Measurements from ENCODE around the gene ROBO2. TPM values are rescaled to one million over a fixed set of nuclear protein-coding genes. Genes with fewer than 3 reads are reported as not detected.

Gene ROBO2
- total RNA-seq, 1 experiment from 2014 or later = not detected

- TF ChIP-seq, protein P1, sequence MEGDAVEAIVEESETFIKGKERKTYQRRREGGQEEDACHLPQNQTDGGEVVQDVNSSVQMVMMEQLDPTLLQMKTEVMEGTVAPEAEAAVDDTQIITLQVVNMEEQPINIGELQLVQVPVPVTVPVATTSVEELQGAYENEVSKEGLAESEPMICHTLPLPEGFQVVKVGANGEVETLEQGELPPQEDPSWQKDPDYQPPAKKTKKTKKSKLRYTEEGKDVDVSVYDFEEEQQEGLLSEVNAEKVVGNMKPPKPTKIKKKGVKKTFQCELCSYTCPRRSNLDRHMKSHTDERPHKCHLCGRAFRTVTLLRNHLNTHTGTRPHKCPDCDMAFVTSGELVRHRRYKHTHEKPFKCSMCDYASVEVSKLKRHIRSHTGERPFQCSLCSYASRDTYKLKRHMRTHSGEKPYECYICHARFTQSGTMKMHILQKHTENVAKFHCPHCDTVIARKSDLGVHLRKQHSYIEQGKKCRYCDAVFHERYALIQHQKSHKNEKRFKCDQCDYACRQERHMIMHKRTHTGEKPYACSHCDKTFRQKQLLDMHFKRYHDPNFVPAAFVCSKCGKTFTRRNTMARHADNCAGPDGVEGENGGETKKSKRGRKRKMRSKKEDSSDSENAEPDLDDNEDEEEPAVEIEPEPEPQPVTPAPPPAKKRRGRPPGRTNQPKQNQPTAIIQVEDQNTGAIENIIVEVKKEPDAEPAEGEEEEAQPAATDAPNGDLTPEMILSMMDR (IDR thresholded peaks at IDR 0.05 in 2 of 3, conservative IDR thresholded peaks at IDR 0.05 in 1 of 3; ENCODE audit: borderline replicate concordance in 1 of 3, insufficient read depth in 1 of 3, low read depth in 2 of 3, low read length in 2 of 3) = no peak
- no peak for TF ChIP-seq POLR2AphosphoS5 (IDR thresholded peaks at IDR 0.05; ENCODE audit: low read depth, low read length)
- TF ChIP-seq JUND (IDR thresholded peaks at IDR 0.05) = no peak
- TF ChIP-seq ZBTB33 (IDR thresholded peaks at IDR 0.05; ENCODE audit: extremely low read depth, insufficient replicate concordance, low read length) = no peak
- no peak for TF ChIP-seq EZH2 (IDR thresholded peaks at IDR 0.05)
Observed at GRCh38 chr3:77699125-77699691, 659.3 kb downstream of the ROBO2 start (continued).

Measured in HCT116 (cell line).